Measurements from ENCODE around the gene BAG1.

Gene BAG1

DNA sequence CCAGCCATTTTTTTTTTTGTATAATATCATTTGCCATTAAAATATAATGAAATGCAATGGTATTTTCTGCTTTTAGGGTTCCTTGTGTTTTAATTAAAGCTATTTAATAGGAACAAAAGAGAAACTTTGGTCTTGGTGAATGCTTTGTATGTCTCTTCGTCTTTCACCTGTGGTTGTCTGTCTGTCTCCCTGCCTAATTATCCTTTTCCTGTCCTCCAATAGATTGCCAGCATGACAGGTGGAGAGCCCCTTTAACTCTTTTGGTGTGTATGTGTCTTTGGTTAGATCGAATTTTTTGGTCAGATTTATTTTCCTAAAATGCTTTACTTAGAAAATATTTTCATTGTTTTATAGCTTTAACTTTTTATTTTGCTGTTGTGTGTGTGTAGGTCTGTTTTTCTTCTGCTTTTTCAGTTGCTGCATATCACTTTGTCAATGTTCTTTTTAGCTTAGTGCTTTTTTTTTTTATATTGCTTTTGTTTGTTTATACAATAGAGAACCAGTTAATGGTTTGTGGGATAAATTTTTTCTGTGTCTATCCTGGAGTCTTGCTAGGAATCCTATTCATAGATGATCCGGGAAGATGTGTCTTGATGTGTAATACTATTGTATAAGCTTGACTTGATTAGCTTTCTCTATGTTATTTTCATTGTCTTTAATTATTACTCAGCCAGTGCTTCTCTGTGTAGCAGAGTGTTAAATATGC is 8.9 kb upstream of the BAG1 start:
- no peak for DNase-seq

- no peak for DNase-seq
Observed at GRCh38 chr9:33272061-33272460, 7.6 kb upstream of the BAG1 start.

DNA sequence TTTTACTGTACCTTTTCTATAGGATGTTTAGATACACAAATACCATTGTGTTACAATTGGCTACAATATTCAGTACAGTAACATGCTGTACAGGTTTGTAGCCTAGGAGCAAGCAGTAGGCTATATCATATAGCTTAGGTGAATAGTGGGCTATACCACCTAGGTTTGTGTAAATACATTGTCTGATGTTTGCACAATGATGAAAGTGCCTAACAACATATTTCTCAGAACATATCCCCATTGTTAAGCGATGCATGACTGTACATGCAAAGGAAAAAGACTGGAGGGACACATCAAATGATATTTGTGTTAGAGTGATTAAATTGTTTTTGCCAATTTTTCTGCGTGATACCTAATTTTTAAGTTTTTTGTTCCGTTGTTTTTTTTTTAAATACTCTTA is 5.6 kb upstream of the BAG1 start:
- DNase-seq, result no peak

DNA sequence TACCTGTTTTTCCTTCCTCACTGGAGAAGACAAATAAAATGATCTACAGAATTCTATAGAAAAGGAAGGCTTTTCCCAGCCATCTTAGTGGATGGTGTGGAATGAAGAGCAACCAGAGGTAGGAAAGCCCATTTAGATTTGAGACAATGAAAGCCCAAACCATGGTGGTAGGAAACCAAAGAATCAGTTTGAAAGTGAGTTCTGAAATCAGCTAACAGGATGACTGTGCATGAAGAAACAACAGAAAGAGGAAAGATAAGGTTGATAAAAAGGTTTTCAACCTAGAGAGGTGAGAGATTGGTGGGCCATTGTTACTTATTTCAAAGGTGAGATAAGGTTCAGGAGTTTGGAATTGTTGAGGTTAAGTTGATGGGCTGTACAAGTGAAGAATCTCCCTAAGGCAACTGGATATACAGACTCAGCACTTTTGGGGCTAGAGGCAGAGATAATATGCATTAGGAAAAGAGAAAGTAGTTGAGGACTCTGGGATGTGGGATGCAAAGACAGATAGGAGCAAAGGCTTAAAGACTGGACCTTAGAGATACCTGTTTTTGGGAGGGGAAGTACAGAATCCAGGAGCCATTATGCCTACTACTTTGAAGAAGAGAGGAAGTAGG is 2.8 kb upstream of the BAG1 start:
- no peak for DNase-seq

- no peak for DNase-seq
Observed at GRCh38 chr9:33265211-33265865, 830 bp upstream of the BAG1 start.

DNA sequence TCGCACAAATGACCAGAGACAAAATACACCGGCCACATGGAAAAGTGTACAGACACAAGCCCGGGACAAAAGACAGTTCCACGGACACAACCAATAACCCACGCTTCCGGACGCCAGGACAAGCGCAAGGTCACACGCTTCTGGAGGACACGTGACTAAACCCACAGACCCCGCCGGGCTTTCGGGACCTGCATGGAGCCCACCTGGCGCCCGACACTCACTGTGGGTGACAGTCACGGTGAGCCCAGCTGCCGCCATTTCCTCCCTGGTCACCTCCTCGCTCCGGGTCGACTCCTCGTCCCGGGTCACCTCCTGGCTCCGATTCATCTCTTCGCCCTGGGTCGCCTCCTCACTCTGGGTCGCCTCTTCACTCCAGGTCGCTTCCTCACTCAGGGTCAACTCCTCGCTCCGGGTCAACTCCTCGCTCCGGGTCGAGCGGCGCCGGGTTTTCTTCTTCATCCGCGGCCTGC is 470 bp downstream of the BAG1 start:
- peak; percentile 65 to 66 for DNase-seq

DNA sequence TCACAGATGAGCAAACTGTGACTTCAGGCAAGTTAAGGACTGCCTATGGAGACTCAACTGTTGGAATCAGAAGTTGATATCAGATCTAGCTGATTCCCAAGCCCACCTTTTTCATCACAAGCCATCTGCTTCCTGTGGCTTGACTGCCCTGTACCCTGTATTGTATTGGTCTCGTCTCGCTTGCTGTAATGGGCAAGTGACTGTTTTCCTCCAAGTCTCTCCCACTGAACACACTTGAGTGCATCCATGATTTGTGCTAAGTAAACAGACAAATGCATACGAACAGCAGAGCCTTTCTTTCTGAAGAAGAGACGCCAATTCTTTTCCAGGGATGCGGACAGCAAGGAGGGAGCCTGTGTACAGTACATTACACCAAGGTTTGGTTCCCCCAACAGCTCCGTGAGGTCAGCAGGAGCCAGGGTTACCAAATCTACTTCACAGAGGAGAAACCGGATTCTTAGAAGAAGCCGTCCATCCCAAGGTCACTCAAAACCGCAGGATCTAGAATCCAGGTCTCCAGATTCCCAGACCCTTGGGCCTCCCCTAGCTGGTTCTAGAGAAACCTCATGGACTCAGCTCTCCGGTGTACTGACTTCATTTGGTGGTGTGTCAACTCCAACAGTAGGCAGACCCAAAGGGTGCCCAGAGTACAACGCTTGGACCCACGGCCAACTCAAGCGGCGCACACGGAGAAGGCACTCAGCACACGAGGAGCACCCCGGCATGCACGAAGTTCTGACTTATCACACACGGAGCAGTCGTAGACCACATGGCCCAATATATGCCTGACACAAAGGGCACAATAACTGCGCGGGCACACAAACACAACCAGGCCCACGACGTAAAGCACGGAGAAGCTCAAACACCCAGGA is 1.1 kb downstream of the BAG1 start:
- no peak for DNase-seq

GRCh38 chr9:33260372-33260771 is 4.1 kb downstream of the BAG1 start:
- DNase-seq, result no peak

DNA sequence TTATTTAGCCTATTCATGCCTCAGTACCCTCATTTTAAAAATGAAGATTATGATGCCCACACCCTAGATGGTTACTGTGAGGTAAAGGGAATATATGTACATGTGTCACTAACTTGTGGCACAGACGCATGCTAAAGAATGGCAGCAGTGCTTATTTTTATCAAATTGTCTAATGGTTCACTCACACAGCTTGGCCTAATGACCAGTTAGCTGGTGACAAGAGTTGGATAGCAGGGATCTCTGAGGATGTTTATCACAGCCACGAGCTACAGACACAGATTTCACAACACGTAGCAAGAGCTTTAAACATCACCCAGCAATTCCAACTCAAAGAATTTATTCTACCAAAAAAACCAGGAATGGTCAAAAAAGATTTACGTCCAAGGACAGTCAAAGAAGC is 7.2 kb downstream of the BAG1 start:
- DNase-seq, result peak in 1 of 2 experiments; percentile 0

DNA sequence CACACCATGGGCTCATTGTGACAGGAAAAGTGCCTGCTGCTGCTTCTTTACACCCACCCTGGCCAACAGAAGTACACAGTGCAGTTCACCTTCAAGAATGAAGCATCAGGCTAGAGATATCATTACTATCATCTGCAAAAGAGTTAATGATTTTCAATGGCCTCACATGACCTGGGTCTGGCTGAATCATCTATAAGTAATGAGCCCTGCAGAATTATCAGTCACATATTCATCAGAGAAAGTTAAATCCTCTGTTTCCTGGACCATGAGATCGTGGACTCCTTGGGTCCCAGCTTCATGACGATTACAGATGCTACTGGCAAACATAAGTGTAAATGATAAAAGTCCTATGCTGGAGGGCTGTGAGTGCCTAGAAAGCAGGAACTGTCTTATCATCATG is 8.3 kb downstream of the BAG1 start:
- no peak for DNase-seq

DNA sequence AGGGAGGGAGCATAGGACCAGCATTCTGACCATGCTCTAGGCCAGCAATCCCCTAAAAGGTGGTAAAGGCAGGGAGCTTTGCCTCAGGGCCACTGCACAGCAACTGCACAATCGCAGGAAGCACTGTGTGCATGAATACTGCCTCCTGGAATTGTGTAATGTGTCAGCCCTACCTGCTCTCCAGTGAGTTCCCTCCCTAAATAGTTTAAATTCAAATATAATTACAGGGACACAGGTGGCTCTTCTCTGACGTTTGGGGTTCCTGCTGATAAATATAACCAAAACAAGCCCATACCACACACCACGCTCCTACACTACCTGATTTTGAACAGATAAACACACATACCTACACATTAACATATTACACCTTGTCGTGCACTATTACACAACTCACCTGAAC is 9.0 kb downstream of the BAG1 start:
- DNase-seq, result no peak

DNA sequence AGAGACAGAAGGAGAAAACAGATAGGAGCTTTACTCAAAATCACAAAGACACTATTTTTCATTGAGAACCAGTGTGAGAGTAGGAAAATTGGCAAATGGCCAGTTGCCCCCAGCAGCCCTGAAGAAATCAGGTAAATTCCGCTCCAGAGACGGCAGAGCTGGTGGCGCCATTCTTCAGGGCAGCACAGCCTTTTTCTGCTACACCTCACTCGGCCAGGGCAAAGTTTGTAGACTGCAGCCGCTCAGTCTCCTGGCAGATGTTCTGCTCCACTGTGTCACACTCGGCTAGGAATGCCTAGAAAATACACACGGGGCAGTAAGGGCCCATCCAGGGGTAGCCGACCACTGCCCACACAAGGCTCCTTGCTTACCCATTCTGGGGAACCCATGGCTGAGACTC is 9.5 kb downstream of the BAG1 start:
- no peak for DNase-seq

- DNase-seq, result no peak
Observed at GRCh38 chr9:33254211-33254610, 10.3 kb downstream of the BAG1 start.

DNA sequence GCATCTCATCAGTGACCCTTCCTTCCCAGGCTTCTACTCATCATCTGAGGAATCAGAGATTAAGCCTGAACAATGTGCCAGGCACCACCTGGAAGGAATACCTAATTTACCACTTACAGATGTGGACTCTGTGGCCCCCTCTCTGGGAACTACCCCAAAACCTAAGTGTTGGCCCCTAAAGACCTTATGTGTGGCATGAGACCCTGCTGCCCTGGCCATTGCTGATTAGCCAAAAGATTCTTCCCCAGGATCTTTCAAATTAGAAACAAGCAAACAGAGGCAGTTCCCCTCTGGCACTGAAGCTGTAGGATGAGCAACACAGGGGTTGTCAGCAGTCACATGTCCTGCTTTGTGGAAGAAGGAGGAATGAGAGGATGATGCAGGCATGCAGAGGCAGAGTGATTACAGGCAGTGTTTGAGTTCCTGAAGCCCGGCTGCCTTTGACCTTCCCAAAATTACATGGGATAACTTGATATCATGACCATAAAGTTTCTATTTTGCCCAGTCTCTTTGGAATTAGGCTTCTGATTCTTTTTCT is 14.0 kb downstream of the BAG1 start:
- no peak for DNase-seq

- no peak for DNase-seq
Observed at GRCh38 chr9:33249983-33250382, 14.5 kb downstream of the BAG1 start.

- no peak for DNase-seq
Observed at GRCh38 chr9:33249087-33249658, 15.3 kb downstream of the BAG1 start.

GRCh38 chr9:33248606-33249005 is 15.9 kb downstream of the BAG1 start:
- DNase-seq, result no peak

GRCh38 chr9:33246269-33246860 is 18.1 kb downstream of the BAG1 start:
- no peak for DNase-seq

DNA sequence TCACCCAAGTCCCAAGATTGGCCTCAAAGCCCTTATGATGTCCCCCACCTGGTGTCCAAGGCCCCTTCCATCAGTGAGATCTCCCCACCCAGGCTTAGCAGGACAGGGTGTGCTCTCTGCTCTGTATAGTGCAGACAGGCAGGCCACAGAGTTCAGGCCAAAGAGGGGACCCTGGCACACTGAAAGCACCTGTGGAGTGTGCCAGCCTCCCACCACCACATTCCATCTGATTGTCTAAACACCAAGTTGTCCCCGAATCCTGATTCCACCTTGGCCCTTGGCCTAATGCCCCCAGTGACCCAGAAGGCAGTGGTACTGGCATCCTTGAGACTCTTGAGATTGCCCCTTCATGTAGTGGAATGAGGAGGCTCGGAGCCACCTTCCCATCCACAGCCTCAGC is 19.2 kb downstream of the BAG1 start:
- DNase-seq, result no peak

DNA sequence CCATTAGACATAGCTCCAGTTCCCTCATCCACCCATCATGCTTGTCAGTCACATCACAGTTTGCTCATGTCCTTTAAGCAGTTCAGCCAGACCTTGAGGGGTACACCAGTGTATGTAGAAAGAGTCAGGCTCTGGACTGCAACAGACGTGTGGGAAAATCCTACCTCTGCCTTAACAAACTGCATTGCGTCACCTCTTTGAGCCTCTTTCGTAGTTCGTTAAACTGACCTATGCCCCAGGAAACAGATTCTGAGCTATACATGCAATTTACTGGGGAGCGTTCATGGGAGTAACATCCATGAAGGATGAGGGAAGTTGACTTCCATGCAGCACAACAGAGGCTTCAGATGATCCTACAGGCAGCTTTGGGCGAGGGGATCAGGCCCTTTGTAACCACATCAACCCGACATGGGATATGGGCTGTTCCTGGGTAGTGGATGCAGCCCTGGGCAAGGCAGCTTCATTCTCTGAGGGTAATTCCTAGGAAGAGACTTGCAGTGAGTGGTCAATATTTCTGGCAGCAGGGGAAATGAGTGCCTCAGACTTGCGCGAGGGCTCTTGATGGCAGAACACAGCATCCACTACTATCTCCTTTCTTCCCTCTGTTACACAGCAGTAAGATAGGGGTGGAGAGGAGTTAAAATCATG is 20.2 kb downstream of the BAG1 start:
- DNase-seq, result no peak

GRCh38 chr9:33242609-33243134 is 21.8 kb downstream of the BAG1 start:
- DNase-seq, result no peak
